ENCODE measurements around the gene SAE1. TPM values are rescaled to one million over a fixed set of nuclear protein-coding genes. Genes with fewer than 3 reads are reported as not detected.

Gene SAE1
- total and polyA plus RNA-seq, 2 experiments from 2014 or later = 115 to 236 TPM

- Histone ChIP-seq H3K36me3 (ENCODE audit: insufficient read depth) (peaks cover 16% of the 10 kb centered on the region; the same call in 1 of the 2 replicates), H3K4me3 (no peak overlapping the region), H3K27me3 (ENCODE audit: insufficient read depth) (no peaks in the 10 kb centered on the region), H3K79me2 (replicated peaks; ENCODE audit: insufficient read depth) (peaks cover 94% of the 10 kb centered on the region), H4K20me1 (replicated peaks; ENCODE audit: insufficient read depth) (peaks cover 81% of the 10 kb centered on the region), H2AFZ (no peak overlapping the region), H3K4me1 (ENCODE audit: insufficient read depth) (peaks cover 28% of the 10 kb centered on the region), H3K9me2 (ENCODE audit: insufficient read depth) (no peaks in the 10 kb centered on the region), H3F3A (replicated peaks; ENCODE audit: low read depth) (peaks cover 17% of the 10 kb centered on the region; the same call in 1 of the 2 replicates), H3K4me2 (peak overlapping the region; percentile 99; the same call in 1 of the 2 replicates), H3K27ac (ENCODE audit: low read depth) (peak overlapping the region; percentile 70; the same call in 1 of the 2 replicates)
- Mint-ChIP-seq H3K4me3 (no peak overlapping the region), H3K4me1 (peaks cover 28% of the 10 kb centered on the region), H3K27me3 (ENCODE audit: insufficient read depth, low read depth, poor library complexity) (peaks cover 24% of the 10 kb centered on the region), H3K27ac (no peak overlapping the region; the same call in 1 of the 2 replicates), H3K9me3 (peaks cover 9% of the 10 kb centered on the region), H3K36me3 (ENCODE audit: low read depth) (peaks cover 82% of the 10 kb centered on the region)
- DNase-seq (ENCODE audit: low spot score) (no peak), ATAC-seq (no peak)
- TF ChIP-seq NANOG (IDR thresholded peaks at IDR 0.05; ENCODE audit: borderline replicate concordance) = no peak
- TF ChIP-seq, protein P1, sequence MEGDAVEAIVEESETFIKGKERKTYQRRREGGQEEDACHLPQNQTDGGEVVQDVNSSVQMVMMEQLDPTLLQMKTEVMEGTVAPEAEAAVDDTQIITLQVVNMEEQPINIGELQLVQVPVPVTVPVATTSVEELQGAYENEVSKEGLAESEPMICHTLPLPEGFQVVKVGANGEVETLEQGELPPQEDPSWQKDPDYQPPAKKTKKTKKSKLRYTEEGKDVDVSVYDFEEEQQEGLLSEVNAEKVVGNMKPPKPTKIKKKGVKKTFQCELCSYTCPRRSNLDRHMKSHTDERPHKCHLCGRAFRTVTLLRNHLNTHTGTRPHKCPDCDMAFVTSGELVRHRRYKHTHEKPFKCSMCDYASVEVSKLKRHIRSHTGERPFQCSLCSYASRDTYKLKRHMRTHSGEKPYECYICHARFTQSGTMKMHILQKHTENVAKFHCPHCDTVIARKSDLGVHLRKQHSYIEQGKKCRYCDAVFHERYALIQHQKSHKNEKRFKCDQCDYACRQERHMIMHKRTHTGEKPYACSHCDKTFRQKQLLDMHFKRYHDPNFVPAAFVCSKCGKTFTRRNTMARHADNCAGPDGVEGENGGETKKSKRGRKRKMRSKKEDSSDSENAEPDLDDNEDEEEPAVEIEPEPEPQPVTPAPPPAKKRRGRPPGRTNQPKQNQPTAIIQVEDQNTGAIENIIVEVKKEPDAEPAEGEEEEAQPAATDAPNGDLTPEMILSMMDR (conservative IDR thresholded peaks at IDR 0.05; ENCODE audit: low read depth in 2 of 2) = no peak
- TF ChIP-seq ZNF331 (CRISPR knock-in tag; IDR thresholded peaks at IDR 0.05; ENCODE audit: low read depth) = no peak
- no peak for TF ChIP-seq POLR2AphosphoS5 (IDR thresholded peaks at IDR 0.05; ENCODE audit: low read depth)
- TF ChIP-seq, protein P2, sequence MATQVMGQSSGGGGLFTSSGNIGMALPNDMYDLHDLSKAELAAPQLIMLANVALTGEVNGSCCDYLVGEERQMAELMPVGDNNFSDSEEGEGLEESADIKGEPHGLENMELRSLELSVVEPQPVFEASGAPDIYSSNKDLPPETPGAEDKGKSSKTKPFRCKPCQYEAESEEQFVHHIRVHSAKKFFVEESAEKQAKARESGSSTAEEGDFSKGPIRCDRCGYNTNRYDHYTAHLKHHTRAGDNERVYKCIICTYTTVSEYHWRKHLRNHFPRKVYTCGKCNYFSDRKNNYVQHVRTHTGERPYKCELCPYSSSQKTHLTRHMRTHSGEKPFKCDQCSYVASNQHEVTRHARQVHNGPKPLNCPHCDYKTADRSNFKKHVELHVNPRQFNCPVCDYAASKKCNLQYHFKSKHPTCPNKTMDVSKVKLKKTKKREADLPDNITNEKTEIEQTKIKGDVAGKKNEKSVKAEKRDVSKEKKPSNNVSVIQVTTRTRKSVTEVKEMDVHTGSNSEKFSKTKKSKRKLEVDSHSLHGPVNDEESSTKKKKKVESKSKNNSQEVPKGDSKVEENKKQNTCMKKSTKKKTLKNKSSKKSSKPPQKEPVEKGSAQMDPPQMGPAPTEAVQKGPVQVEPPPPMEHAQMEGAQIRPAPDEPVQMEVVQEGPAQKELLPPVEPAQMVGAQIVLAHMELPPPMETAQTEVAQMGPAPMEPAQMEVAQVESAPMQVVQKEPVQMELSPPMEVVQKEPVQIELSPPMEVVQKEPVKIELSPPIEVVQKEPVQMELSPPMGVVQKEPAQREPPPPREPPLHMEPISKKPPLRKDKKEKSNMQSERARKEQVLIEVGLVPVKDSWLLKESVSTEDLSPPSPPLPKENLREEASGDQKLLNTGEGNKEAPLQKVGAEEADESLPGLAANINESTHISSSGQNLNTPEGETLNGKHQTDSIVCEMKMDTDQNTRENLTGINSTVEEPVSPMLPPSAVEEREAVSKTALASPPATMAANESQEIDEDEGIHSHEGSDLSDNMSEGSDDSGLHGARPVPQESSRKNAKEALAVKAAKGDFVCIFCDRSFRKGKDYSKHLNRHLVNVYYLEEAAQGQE (IDR thresholded peaks at IDR 0.05; ENCODE audit: unreplicated experiment) = no peak
- no peak for TF ChIP-seq CREB1 (CRISPR knock-in tag; IDR thresholded peaks at IDR 0.05; ENCODE audit: low read depth)
- TF ChIP-seq, protein P3, sequence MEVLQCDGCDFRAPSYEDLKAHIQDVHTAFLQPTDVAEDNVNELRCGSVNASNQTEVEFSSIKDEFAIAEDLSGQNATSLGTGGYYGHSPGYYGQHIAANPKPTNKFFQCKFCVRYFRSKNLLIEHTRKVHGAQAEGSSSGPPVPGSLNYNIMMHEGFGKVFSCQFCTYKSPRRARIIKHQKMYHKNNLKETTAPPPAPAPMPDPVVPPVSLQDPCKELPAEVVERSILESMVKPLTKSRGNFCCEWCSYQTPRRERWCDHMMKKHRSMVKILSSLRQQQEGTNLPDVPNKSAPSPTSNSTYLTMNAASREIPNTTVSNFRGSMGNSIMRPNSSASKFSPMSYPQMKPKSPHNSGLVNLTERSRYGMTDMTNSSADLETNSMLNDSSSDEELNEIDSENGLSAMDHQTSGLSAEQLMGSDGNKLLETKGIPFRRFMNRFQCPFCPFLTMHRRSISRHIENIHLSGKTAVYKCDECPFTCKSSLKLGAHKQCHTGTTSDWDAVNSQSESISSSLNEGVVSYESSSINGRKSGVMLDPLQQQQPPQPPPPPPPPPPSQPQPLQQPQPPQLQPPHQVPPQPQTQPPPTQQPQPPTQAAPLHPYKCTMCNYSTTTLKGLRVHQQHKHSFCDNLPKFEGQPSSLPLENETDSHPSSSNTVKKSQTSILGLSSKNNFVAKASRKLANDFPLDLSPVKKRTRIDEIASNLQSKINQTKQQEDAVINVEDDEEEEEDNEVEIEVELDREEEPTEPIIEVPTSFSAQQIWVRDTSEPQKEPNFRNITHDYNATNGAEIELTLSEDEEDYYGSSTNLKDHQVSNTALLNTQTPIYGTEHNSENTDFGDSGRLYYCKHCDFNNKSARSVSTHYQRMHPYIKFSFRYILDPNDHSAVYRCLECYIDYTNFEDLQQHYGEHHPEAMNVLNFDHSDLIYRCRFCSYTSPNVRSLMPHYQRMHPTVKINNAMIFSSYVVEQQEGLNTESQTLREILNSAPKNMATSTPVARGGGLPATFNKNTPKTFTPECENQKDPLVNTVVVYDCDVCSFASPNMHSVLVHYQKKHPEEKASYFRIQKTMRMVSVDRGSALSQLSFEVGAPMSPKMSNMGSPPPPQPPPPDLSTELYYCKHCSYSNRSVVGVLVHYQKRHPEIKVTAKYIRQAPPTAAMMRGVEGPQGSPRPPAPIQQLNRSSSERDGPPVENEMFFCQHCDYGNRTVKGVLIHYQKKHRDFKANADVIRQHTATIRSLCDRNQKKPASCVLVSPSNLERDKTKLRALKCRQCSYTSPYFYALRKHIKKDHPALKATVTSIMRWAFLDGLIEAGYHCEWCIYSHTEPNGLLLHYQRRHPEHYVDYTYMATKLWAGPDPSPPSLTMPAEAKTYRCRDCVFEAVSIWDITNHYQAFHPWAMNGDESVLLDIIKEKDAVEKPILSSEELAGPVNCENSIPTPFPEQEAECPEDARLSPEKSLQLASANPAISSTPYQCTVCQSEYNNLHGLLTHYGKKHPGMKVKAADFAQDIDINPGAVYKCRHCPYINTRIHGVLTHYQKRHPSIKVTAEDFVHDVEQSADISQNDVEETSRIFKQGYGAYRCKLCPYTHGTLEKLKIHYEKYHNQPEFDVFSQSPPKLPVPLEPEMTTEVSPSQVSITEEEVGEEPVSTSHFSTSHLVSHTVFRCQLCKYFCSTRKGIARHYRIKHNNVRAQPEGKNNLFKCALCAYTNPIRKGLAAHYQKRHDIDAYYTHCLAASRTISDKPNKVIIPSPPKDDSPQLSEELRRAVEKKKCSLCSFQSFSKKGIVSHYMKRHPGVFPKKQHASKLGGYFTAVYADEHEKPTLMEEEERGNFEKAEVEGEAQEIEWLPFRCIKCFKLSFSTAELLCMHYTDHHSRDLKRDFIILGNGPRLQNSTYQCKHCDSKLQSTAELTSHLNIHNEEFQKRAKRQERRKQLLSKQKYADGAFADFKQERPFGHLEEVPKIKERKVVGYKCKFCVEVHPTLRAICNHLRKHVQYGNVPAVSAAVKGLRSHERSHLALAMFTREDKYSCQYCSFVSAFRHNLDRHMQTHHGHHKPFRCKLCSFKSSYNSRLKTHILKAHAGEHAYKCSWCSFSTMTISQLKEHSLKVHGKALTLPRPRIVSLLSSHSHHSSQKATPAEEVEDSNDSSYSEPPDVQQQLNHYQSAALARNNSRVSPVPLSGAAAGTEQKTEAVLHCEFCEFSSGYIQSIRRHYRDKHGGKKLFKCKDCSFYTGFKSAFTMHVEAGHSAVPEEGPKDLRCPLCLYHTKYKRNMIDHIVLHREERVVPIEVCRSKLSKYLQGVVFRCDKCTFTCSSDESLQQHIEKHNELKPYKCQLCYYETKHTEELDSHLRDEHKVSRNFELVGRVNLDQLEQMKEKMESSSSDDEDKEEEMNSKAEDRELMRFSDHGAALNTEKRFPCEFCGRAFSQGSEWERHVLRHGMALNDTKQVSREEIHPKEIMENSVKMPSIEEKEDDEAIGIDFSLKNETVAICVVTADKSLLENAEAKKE (CRISPR knock-in tag; IDR thresholded peaks at IDR 0.05) = no peak
- no peak for TF ChIP-seq ETS1 (IDR thresholded peaks at IDR 0.05)
- no peak for TF ChIP-seq JUNB (IDR thresholded peaks at IDR 0.05; ENCODE audit: unreplicated experiment)
- no peak for TF ChIP-seq EZH2phosphoT487 (IDR thresholded peaks at IDR 0.05; ENCODE audit: unreplicated experiment)
- no peak for TF ChIP-seq EZH2 (IDR thresholded peaks at IDR 0.05; ENCODE audit: low read depth, unreplicated experiment)
- TF ChIP-seq ZNF114 (CRISPR knock-in tag; IDR thresholded peaks at IDR 0.05) = no peak
- no peak for TF ChIP-seq STAT1 (IDR thresholded peaks at IDR 0.05; ENCODE audit: unreplicated experiment)
These were observed 4.5 kb downstream of the SAE1 start for GRCh38 chr19:47135156-47135555.

All from GM23338 (cell line).